ENCODE data around the gene CHRM1. TPM values are rescaled to one million over a fixed set of nuclear protein-coding genes. Genes with fewer than 3 reads are reported as not detected.

CHRM1 gene
- total RNA-seq, 4 donors from 2014 or later = not detected

- TF ChIP-seq CTCF (IDR thresholded peaks at IDR 0.05) (no peak), POLR2A (IDR thresholded peaks at IDR 0.05) (no peak)
- no peak overlapping the region for H3K4me3 ChIP-seq (replicated peaks in 1 of 3)
- no peaks in the 10 kb centered on the region for H3K9me3 ChIP-seq
- H3K36me3 ChIP-seq = peaks cover 61 to 63% of the 10 kb centered on the region in 2 donors
- H3K27ac ChIP-seq = no peak overlapping the region
- 87 to 94% methylated on average over 11 to 14 of the region's 14 CpGs for WGBS, 2 donors
- no peaks in the 10 kb centered on the region for H3K27me3 ChIP-seq
- DNase-seq = no peak
- intact Hi-C loops (cut with DNase I) = no loop called here
- peaks cover 2 to 29% of the 10 kb centered on the region in 2 donors for H3K4me1 ChIP-seq
Observed at GRCh38 chr11:62888406-62888805, 32.8 kb downstream of the CHRM1 start.

- WGBS, 2 donors = 93 to 97% methylated on average over 11 of the region's 11 CpGs
- no peak for DNase-seq
- peaks cover 18 to 42% of the 10 kb centered on the region in 2 donors for H3K4me1 ChIP-seq
- H3K27me3 ChIP-seq = no peaks in the 10 kb centered on the region
- peaks cover 70 to 72% of the 10 kb centered on the region in 2 donors for H3K36me3 ChIP-seq
- no peaks in the 10 kb centered on the region for H3K9me3 ChIP-seq
- no peak for TF ChIP-seq POLR2A (IDR thresholded peaks at IDR 0.05)
- TF ChIP-seq CTCF (IDR thresholded peaks at IDR 0.05) = no peak
- intact Hi-C loops (cut with DNase I) = no loop called here
- H3K27ac ChIP-seq = no peak overlapping the region
- H3K4me3 ChIP-seq (replicated peaks in 1 of 3) = no peak overlapping the region
Observed at GRCh38 chr11:62885137-62885750, 35.9 kb downstream of the CHRM1 start.

GRCh38 chr11:62883673-62884072 lies 37.5 kb downstream of the CHRM1 start:
- Histone ChIP-seq H3K4me3 (replicated peaks in 1 of 3) (peak overlapping the region in 1 of 3 donors; percentile 94), H3K36me3 (peaks cover 60 to 62% of the 10 kb centered on the region in 2 donors), H3K4me1 (peaks cover 32 to 55% of the 10 kb centered on the region in 2 donors), H3K27me3 (no peaks in the 10 kb centered on the region), H3K9me3 (no peaks in the 10 kb centered on the region), H3K27ac (peak overlapping the region; percentile 96 to 99 (median 99))
- no peak for TF ChIP-seq CTCF (IDR thresholded peaks at IDR 0.05)
- no peak for TF ChIP-seq POLR2A (IDR thresholded peaks at IDR 0.05)
- 73 to 84% methylated on average over 3 of the region's 3 CpGs for WGBS, 2 donors
- intact Hi-C loops (cut with DNase I) = no loop called here
- DNase-seq = no peak

- Histone ChIP-seq H3K9me3 (no peaks in the 10 kb centered on the region), H3K36me3 (peaks cover 53 to 55% of the 10 kb centered on the region in 2 donors), H3K4me1 (peaks cover 33 to 59% of the 10 kb centered on the region in 2 donors), H3K27ac (peak overlapping the region; percentile 96 to 99 (median 99)), H3K27me3 (no peaks in the 10 kb centered on the region), H3K4me3 (replicated peaks in 1 of 3) (peak overlapping the region; percentile 2 to 94 (median 85))
- 59 to 65% methylated on average over 5 of the region's 5 CpGs for WGBS, 2 donors
- intact Hi-C loops (cut with DNase I) = no loop called here
- TF ChIP-seq CTCF (IDR thresholded peaks at IDR 0.05) = no peak
- TF ChIP-seq POLR2A (IDR thresholded peaks at IDR 0.05) = no peak
- no peak for DNase-seq
Observed at GRCh38 chr11:62882788-62883501, 38.2 kb downstream of the CHRM1 start.

GRCh38 chr11:62882431-62882749 lies 38.8 kb downstream of the CHRM1 start:
- TF ChIP-seq POLR2A (IDR thresholded peaks at IDR 0.05) (no peak), CTCF (IDR thresholded peaks at IDR 0.05) (no peak)
- peaks cover 33 to 59% of the 10 kb centered on the region in 2 donors for H3K4me1 ChIP-seq
- DNase-seq = no peak
- no peaks in the 10 kb centered on the region for H3K9me3 ChIP-seq
- intact Hi-C loops (cut with DNase I) = no loop called here
- H3K36me3 ChIP-seq = peaks cover 47 to 49% of the 10 kb centered on the region in 2 donors
- peak overlapping the region; percentile 96 to 99 (median 99) for H3K27ac ChIP-seq
- peak overlapping the region; percentile 2 to 94 (median 85) for H3K4me3 ChIP-seq (replicated peaks in 1 of 3)
- WGBS, 2 donors = 42 to 54% methylated on average over 6 of the region's 6 CpGs
- no peaks in the 10 kb centered on the region for H3K27me3 ChIP-seq

Data from thyroid gland (tissue), 4 donors.